Transverse colon (tissue), 3 donors: ENCODE results near the gene SEC16A.

ENCODE experiments used
- EP300 ChIP-seq: sonication (generic); formaldehyde crosslinking; IDR thresholded peaks from one replicate; pipeline ENCODE4 v1.6.1; 2017; ENCODE audit warnings: antibody characterized with exemption, low read depth
- POLR2A ChIP-seq: fragments of 450-650 bp; IDR thresholded peaks from one replicate; pipeline ENCODE4 v1.6.1; 2016; ENCODE audit warnings: antibody characterized with exemption, mild to moderate bottlenecking, moderate library complexity
- TF ChIP-seq, protein P1 (sequence below), 5 experiments: fragments of 200-600 bp in 3 of 5; fragments of 450-650 bp in 2 of 5; sonication (generic) in 3 of 5; IDR thresholded peaks; 1 replicate in 2 of 5; 2 replicates in 3 of 5; pipeline ENCODE4 v1.5.1; 2016 to 2017; ENCODE audit warnings: antibody characterized with exemption in 5 of 5, inconsistent platforms in 3 of 5, mild to moderate bottlenecking in 2 of 5, moderate library complexity in 1 of 5

DNA sequence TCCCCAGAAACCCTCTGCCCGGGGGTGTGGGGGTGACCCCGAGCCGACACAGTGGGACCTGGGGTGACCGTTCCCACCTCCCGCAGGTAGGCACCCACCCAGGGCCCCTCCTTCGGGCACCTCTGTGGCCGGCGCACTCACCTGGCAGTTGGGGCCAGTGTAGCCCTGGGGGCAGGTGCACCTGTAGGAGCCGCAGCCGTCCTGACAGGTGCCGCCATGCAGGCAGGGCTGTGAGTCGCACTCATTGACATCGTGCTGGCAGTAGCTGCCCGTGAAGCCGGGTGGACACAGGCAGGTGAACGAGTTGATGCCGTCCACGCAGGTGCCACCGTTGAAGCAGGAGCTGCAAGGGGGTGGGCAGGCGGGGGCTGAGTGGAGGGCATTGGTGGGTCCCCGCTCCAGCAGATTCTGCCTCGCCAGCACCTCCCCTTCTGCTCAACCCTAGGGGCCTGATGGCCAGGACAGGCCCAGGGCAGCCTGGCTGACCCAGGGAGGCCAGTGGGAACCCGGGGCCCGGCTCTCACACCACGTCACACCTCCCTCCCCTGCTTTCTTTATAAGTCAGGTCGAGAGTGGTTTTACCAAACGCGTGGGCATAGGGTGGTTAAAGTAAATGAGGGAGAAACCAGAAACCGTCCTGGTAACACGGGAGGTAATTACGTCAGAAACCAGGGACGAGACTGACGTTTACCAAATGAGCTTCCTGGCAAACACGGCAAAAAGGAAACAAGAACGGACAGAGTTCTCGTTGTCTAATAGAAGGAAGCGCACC, 26.1 kb upstream of the SEC16A start:
- TF ChIP-seq, protein P1, sequence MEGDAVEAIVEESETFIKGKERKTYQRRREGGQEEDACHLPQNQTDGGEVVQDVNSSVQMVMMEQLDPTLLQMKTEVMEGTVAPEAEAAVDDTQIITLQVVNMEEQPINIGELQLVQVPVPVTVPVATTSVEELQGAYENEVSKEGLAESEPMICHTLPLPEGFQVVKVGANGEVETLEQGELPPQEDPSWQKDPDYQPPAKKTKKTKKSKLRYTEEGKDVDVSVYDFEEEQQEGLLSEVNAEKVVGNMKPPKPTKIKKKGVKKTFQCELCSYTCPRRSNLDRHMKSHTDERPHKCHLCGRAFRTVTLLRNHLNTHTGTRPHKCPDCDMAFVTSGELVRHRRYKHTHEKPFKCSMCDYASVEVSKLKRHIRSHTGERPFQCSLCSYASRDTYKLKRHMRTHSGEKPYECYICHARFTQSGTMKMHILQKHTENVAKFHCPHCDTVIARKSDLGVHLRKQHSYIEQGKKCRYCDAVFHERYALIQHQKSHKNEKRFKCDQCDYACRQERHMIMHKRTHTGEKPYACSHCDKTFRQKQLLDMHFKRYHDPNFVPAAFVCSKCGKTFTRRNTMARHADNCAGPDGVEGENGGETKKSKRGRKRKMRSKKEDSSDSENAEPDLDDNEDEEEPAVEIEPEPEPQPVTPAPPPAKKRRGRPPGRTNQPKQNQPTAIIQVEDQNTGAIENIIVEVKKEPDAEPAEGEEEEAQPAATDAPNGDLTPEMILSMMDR (IDR thresholded peaks at IDR 0.05): no peak
- no peak for TF ChIP-seq EP300
- TF ChIP-seq POLR2A: no peak
